GM10248 (cell line): ENCODE measurements around the gene B3GNT7.

Source experiments
- CTCF ChIA-PET: fragments of 300-600 bp; sonication (Branson Sonifier 250); formaldehyde crosslinking; extraction: SDS; loops from one replicate; lab custom pipeline; 2021; ENCODE audit warnings: antibody characterized with exemption; lab: Yijun Ruan, JAX
- POLR2A ChIA-PET: fragments of 350-650 bp; sonication (Branson Sonifier 250); formaldehyde crosslinking; extraction: SDS; loops from one replicate; lab custom pipeline; 2020; ENCODE audit warnings: antibody characterized with exemption; lab: Yijun Ruan, JAX
- DNase-seq: peaks from one replicate; pipeline ENCODE4 v3.0.0; 2012; ENCODE audit errors: extremely low spot score
- TF ChIP-seq, protein P1 (sequence below): IDR thresholded peaks from 2 replicates; pipeline ENCODE4 v1.5.1; 2012; ENCODE audit warnings: mild to moderate bottlenecking, low read depth; ENCODE audit errors: extremely low read depth, missing control alignments, control extremely low read depth

B3GNT7 gene

DNA sequence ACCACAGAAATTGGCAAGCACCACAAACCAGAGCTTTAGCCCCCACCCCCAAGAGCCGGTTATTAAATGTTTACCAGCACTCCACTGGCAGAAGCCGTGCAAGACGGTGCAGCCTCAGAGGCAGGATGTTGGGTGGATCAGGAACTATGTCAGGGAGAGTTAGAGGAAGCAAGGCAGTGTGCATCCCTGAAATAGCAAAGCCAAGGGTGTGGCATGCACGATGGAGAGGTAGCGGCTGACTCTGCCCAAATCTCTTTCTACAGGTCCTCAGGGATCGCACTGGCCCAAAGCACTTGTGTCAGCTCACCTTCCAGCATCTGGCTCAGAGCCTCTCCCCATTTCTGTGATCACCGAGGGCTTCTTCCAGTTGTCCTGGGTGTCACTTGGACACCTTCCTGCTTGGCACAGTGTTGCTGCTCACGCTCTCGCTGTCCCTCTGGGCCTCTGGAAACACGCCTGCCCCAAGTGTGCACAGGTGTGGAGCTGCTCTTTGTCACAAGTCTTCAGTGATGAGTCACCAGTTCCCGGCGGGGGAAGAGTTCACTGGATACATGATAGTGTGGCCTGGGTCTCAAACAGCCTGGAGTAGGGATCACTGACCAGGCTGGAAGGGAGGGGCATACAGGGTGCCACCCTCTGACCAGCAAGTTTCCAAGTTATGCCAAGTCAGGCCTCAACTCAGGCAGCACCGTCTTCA, 17.3 kb upstream of the B3GNT7 start:
- no peak for DNase-seq
- POLR2A ChIA-PET: no interaction called here
- TF ChIP-seq, protein P1, sequence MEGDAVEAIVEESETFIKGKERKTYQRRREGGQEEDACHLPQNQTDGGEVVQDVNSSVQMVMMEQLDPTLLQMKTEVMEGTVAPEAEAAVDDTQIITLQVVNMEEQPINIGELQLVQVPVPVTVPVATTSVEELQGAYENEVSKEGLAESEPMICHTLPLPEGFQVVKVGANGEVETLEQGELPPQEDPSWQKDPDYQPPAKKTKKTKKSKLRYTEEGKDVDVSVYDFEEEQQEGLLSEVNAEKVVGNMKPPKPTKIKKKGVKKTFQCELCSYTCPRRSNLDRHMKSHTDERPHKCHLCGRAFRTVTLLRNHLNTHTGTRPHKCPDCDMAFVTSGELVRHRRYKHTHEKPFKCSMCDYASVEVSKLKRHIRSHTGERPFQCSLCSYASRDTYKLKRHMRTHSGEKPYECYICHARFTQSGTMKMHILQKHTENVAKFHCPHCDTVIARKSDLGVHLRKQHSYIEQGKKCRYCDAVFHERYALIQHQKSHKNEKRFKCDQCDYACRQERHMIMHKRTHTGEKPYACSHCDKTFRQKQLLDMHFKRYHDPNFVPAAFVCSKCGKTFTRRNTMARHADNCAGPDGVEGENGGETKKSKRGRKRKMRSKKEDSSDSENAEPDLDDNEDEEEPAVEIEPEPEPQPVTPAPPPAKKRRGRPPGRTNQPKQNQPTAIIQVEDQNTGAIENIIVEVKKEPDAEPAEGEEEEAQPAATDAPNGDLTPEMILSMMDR: no peak
- CTCF ChIA-PET: interaction anchor here (0.7 to 2.2 kb wide), 8 partner anchors 10 to 81 kb away, joined by 3 to 11 read pairs (median 3); no protein-coding TSS in a partner anchor

DNA sequence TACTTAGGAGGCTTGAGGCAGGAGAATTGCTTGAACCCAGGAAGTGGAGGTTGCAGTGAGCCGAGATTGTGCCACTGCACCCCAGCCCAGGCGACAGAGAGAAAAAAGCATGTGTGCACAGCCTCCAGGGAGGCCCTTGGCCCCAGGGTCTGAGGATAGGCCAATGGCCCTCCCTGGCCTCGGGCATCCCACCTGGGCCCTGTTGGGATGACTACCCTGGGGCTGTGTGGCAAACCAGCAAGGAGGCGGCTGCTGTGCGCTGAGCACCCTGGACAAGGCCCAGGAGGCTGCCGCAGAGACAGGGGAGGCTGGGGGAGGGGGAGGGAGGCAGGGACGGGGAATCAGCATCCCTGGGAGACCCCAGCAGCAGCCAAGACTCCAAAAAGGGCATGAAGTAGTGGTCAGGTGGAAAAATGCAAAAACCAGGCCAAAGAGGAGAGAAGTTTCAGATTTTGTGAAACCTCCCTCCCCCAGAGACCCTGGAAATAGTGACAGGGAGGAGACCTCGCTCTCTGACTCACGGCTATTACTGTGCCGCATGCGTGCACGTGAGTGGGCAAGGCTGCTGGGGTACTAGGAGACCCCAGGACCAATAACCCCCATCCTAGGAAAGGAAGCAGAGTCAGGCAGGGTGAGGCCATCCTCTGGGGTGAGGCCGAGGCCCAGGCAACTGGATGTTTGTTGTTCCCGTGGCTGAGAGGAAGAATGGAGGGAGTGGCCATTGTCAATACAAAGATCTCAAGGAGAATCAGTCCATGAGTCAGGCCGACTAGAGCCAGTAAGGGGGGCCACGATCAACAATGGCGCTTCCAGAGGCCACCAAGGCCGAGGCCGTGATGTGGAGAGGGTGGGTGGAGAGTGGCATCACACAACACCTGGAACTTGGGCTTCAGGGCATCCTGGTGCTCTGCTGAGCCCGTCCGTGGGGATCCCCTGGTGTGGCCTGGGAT, 16.0 kb upstream of the B3GNT7 start:
- ChIA-PET POLR2A (no interaction called here), CTCF (no interaction called here)
- TF ChIP-seq, protein P1: no peak
- DNase-seq: no peak

DNA sequence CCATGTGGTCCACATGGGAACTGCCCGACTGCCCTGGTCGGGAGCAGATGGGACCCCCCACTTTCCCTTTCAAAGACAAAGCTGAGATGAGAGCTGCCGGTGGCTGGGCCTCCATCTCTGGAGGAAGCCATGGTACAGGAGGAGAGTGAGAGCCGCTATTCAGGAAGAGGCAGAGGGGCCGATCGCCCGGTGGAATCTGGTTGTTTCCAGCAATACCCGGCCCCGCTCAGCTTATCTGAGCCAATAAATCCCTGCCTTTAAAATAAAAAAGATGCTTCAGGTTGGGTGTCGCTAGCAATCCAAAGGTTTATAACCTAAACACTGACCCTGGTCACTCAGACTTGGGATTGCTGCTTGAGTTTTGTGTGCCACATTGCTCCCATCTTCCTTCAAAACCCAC, 15.2 kb upstream of the B3GNT7 start:
- POLR2A ChIA-PET: no interaction called here
- TF ChIP-seq, protein P1: no peak
- CTCF ChIA-PET: no interaction called here
- no peak for DNase-seq

DNA sequence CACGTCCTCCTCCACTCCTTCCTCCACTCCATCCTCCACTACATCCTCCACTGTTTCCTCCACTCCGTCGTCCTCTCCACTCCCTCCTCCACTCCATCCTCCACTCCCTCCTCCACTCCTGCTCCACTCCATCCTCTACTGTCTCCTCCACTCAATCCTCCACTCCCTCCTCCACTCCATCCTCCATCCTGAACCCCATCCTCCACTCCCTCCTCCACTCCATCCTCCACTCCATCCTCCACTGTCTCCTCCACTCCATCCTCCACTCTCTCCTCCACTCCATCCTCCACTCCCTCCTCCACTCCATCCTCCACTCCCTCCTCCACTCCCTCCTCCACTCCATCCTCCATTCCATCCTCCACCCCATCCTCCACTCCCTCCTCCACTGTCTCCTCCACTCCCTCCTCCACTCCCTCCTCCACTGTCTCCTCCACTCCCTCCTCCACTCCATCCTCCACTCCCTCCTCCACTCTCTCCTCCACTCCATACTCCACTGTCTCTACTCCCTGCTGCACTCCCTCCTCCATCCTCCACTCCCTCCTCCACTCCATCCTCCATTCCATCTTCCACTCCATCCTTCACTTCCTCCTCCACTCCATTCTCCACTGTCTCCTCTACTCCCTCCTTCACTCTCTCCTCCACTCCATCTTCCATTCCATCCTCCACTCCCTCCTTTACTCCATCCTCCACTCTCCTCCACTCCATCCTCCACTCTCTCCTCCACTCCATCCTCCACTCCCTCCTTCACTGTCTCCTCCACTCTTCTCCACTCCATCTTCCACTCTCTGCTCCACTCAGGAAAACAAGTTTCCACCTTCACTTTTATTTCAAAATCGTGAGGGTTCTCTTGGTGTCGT, 14.3 kb upstream of the B3GNT7 start:
- POLR2A ChIA-PET: no interaction called here
- DNase-seq: no peak
- TF ChIP-seq, protein P1: no peak
- CTCF ChIA-PET: no interaction called here

DNA sequence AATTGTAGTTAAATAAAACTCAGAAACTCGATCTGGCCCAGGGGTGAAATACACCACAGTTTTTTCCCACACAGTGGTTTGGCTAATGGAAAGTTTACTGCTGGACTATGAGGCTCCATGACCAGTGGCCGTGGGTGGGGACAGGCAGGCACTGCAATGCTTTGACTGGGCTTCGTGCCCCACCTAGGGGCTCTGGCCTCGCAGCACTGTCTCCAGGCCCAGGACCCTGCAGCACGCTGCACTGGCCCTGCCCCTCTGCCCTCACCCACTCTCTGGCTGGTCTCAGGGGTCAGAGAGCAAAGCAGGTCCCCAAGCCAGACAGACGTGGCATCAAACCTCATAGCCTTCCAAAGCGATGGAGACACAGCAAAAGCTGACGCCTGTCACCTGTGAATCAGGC, 13.4 kb upstream of the B3GNT7 start:
- TF ChIP-seq, protein P1: no peak
- CTCF ChIA-PET: interaction anchor here (0.9 kb wide), 1 partner anchor 12 kb away, joined by 3 read pairs; no protein-coding TSS in a partner anchor
- no peak for DNase-seq

DNA sequence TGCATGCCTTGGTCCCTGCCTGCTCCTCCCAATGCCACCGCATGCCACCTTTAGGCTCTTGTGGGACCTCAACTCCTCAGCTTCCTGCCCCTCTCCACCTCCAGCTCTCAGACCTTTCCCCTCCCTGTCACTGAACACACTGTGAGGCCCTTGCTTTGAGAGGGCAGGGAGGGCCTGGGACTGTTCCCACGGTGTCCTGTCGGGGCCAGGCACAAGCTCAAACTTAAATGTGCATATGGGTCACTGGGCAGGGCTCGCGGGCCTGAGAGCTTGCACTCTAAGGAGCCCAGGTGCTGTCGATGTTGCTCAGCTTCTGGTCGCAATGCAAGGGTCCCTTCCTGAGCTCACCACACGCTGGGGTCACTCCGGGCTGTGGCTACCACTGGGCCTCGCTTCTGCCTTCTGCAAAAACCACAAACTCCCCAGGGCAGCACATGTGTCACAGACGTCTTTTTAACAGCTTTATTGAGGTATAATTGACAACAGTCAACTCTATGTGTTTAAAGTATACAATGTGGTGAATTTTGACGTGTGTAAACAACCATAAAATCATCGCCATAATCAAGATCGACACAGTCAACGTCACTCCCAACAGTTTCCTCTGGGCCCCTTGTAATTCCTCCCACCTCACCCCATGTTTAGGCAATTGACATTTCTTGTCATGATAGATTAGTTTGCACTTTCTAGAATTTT, 11.9 kb upstream of the B3GNT7 start:
- no peak for DNase-seq
- TF ChIP-seq, protein P1: no peak
- ChIA-PET POLR2A (no interaction called here), CTCF (interaction anchor here (0.9 to 1.4 kb wide), 5 partner anchors 10 to 280 kb away, joined by 3 to 4 read pairs (median 4); no protein-coding TSS in a partner anchor)

More for the DNA sequence above, 13.4 kb upstream of the B3GNT7 start:
- POLR2A ChIA-PET: no interaction called here
